ENCODE results near the gene PBX3.

- TF ChIP-seq CTCF (IDR thresholded peaks at IDR 0.05) = no peak
- no peak for TF ChIP-seq POLR2A (IDR thresholded peaks at IDR 0.05)
Measured at GRCh38 chr9:125730168-125730567, 17.0 kb upstream of the PBX3 start.
